ENCODE data around the gene SLC1A2. TPM values are rescaled to one million over a fixed set of nuclear protein-coding genes. Genes with fewer than 3 reads are reported as not detected.
A peak's percentile ranks its signal among the peaks of the same experiment; 100 is the strongest.

Gene SLC1A2
- total RNA-seq, 1 donor from 2014 or later = 3.8 TPM

DNA sequence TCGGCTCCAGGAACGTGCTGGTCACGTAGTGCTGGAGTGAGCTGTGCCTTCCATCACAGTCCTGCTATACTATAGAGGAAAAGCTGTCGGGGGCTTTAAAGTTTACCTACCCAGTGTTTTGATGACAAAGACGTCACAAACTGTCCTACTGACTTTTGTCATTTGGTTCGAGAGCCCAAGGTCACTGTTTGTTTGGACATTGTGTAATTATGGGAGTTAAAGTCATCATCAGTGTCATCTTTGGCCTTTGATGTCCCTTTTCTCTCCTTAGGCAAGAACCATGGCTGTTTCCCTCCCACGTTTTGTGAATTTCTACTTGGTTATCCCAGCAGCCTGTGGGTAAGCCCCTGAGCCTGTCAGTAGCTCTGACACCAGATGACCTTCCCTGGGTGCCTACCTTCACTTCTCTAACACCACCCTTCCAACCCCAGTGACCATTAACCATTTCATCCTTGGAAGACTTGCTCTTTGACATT is 59.3 kb downstream of the SLC1A2 start:
- intact Hi-C loops (cut with DNase I) = no loop called here
- DNase-seq (ENCODE audit: missing footprints) (no peak), ATAC-seq (no peak)

DNA sequence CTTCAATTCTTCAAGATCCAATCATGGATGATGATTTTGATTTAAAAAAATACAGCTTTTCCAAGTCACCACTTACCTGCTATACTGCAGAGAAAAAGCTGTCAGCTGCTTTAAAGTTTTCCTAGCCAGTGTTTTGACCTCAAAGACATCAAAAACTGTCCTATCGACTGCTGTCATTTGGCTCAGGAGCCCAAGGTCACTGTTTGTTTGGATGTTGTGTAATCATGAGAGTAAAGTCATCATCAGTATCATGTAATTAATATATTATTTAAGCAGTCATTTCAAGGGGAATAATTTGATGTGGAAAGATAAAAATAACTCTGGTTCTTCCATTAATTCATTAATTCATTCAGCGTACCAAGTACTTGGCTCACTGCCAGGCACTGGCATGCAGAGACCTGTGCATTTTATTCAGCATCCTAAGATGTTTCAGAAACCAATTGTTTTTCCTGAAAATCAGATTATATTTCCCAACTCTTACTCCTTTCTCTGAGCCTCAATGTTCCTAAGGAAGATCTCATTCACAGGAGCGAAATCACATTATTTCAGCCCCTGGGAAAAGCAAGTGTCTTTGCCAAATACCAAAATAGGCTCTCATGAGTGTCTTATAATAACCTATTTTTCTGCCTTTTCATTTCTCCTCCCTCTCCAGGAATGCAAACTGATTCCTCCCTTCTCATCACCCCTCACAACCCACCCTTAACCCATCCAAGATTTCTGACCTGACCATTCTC is 59.9 kb downstream of the SLC1A2 start:
- ATAC-seq (no peak), DNase-seq (ENCODE audit: missing footprints) (no peak)
- intact Hi-C loops (cut with DNase I) = no loop called here

GRCh38 chr11:35358391-35358790 is 61.0 kb downstream of the SLC1A2 start:
- ATAC-seq = no peak

DNA sequence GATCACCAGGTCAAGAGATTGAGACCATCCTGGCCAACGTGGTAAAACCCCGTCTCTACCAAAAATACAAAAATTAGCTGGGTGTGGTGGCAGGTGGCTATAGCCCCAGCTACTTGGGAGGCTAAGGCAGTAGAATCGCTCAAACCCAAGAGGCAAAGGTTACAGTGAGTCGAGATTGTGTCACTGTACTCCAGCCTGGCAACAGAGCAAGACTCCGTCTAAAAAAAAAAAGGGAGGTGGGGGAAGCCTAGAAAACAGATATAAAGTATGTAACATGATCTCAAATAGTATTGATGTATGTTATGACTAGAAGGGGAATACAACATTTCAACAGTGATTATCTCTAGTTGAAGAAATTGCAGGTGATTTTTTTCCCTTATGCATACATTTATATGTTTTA is 61.4 kb downstream of the SLC1A2 start:
- DNase-seq (ENCODE audit: missing footprints) = no peak
- intact Hi-C loops (cut with DNase I) = no loop called here
- no peak for ATAC-seq

More at GRCh38 chr11:35358391-35358790, 61.0 kb downstream of the SLC1A2 start:
- no peak for DNase-seq (ENCODE audit: missing footprints)
- intact Hi-C loops (cut with DNase I) = no loop called here

- DNase-seq (ENCODE audit: missing footprints) (no peak), ATAC-seq (no peak)
- intact Hi-C loops (cut with DNase I) = no loop called here
These were observed 64.1 kb downstream of the SLC1A2 start for GRCh38 chr11:35355102-35355749.

DNA sequence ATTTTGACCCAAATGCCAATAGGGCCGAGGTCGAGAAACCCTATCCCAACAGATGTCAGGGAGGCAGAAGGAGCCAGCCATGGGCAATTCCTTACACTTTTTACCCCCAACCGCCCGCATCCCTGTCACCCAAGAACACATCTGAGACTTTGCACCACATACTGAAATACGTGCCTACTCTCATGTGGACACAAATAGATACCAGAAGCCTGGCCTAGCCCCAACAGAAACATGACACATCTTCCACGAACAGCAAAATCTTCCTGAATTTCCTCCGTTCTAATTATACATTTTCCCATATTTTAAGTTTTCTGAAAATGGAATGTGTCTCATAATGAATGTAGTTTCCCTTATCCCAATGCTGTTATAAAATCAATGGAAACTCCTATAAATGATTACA is 64.7 kb downstream of the SLC1A2 start:
- ATAC-seq = no peak
- no peak for DNase-seq (ENCODE audit: missing footprints)
- intact Hi-C loops (cut with DNase I) = no loop called here

- ATAC-seq = peak; percentile 49
- intact Hi-C loops (cut with DNase I) = no loop called here
- DNase-seq (ENCODE audit: missing footprints) = no peak
These were observed 67.1 kb downstream of the SLC1A2 start for GRCh38 chr11:35352077-35352888.

GRCh38 chr11:35349897-35350296 is 69.5 kb downstream of the SLC1A2 start:
- DNase-seq (ENCODE audit: missing footprints) (no peak), ATAC-seq (no peak)
- intact Hi-C loops (cut with DNase I) = no loop called here

GRCh38 chr11:35348898-35349687 is 70.3 kb downstream of the SLC1A2 start:
- no peak for DNase-seq (ENCODE audit: missing footprints)
- ATAC-seq = no peak
- intact Hi-C loops (cut with DNase I) = no loop called here

DNA sequence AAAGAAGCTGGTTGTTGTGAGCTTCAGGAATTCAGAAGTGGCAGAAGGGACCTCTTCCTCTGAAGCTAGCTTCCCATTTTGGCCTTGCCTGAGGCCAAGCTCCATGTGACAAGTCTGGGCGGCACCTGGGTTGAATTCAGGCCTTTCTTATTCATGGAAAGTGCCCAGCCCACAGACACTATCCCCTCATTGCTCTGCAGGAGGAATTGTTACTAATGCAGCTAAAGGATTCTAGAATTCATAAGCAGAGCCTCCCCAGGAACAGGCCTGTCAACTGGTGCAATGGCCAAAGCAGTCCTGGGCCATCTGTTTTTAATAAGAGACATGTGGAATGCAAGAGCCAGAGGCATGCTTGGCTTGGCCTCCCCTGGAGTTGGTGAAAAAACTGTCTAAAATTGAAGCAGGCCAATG is 71.4 kb downstream of the SLC1A2 start:
- ATAC-seq (peak; percentile 61), DNase-seq (ENCODE audit: missing footprints) (no peak)
- intact Hi-C loops (cut with DNase I) = no loop called here

- DNase-seq (ENCODE audit: missing footprints) = no peak
- no peak for ATAC-seq
- intact Hi-C loops (cut with DNase I) = no loop called here
These were observed 72.0 kb downstream of the SLC1A2 start for GRCh38 chr11:35347173-35347878.

DNA sequence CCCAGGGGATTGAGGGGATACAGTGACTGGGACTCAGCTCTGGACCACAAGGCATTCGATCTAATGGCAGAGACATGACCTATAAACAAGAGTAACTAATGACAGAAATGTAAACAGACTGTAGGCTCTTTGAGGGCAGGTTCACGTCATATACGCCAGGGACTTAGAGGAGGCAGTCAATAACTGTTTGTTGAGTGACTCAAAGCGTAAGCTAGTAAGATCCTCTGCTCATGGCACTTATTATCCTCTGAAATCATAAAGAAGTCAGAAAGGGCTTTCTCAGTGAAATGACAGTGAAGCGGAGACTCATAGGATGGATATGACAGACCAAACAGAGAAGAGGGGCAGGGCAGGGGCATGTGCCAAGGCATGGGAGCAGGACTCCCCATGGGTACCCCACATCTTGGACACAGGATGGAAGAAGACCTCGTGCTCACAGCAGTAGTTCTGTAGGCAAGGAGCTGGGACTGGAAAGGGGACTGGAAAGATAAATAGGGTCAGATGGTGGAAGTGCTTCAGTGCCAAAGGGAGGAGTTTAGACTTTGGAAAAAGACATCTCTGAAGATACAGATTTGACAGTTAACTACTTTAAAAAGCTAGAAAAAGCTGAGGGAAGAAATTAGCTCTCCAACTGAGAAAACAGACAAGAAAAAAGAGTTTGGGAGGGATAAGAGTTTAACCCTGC is 72.7 kb downstream of the SLC1A2 start:
- intact Hi-C loops (cut with DNase I) = no loop called here
- DNase-seq (ENCODE audit: missing footprints) = no peak
- no peak for ATAC-seq

- DNase-seq (ENCODE audit: missing footprints) = no peak
- intact Hi-C loops (cut with DNase I) = no loop called here
- peak; percentile 28 for ATAC-seq
These were observed 74.4 kb downstream of the SLC1A2 start for GRCh38 chr11:35344681-35345574.

GRCh38 chr11:35343033-35343598 is 76.2 kb downstream of the SLC1A2 start:
- DNase-seq (ENCODE audit: missing footprints) = no peak
- no peak for ATAC-seq
- intact Hi-C loops (cut with DNase I) = no loop called here

GRCh38 chr11:35340715-35341114 is 78.6 kb downstream of the SLC1A2 start:
- intact Hi-C loops (cut with DNase I) = no loop called here
- peak; percentile 60 for ATAC-seq
- no peak for DNase-seq (ENCODE audit: missing footprints)

DNA sequence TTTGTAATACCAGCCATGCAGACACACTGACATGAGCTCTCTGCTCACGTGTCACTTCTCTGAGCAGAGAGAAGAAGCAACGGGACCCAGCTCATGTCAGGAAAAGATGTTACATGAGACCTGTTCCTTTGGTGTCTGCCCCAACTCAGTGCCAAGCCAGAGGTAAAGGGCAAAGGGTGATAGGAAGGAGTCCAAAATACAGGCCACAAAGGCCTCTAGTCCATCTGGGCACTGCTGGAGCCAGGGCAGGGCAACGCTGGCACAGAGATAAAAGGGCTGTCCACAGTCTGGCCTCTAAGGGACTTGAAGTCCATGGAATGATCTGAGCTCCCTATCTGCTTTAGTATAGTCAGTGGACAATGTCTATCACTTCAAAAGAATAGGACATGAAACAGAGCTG is 79.3 kb downstream of the SLC1A2 start:
- ATAC-seq = peak; percentile 48
- intact Hi-C loops (cut with DNase I) = no loop called here
- DNase-seq (ENCODE audit: missing footprints) = no peak
